ENCODE data around the gene NAV2. TPM values are rescaled to one million over a fixed set of nuclear protein-coding genes. Genes with fewer than 3 reads are reported as not detected.
"Not testable (repeated sequence)": the region's sequence is repeated elsewhere in the genome, so short reads cannot be mapped to it uniquely, and the experiment has no call there.

The NAV2 gene
- polyA plus RNA-seq, 3 donors from 2014 or later: 0.66 TPM; not detected in 2

DNA sequence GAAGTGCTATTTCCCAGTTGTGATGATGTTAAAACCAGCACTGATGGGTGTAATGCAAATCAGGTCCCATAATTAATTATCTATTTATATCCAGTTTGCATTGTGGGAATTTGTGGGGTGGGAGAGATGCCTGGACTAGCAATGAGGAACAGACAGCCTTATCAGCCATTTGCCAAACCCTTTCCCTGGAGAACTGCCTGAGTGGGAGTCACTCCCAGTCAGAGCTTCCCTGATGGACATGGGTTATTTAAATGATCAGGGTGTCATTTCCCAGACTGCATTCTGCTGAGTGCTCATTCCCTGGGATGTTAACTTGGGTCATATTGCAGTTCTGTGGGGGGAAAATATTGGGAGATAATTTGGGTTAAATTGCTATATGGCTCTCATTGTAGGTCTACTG lies 168.5 kb downstream of the NAV2 start:
- no peaks in the 10 kb centered on the region for H3K9me3 Mint-ChIP-seq
- H3K4me1 Mint-ChIP-seq: no peaks in the 10 kb centered on the region
- no peak overlapping the region for H3K4me3 Mint-ChIP-seq
- peaks cover 3 to 6% (median 3%) of the 10 kb centered on the region in 3 donors for H3K27me3 Mint-ChIP-seq (ENCODE audit: low read depth in 3 of 3)
- DNase-seq: no peak
- no peaks in the 10 kb centered on the region for H3K36me3 Mint-ChIP-seq
- H3K27ac Mint-ChIP-seq: no peak overlapping the region

GRCh38 chr11:19882356-19882755 lies 169.7 kb downstream of the NAV2 start:
- H3K36me3 Mint-ChIP-seq: no peaks in the 10 kb centered on the region
- peaks cover 0 to 6% (median 0%) of the 10 kb centered on the region in 3 donors for H3K27me3 Mint-ChIP-seq (ENCODE audit: low read depth in 3 of 3)
- no peak for DNase-seq
- H3K9me3 Mint-ChIP-seq: no peaks in the 10 kb centered on the region
- no peaks in the 10 kb centered on the region for H3K4me1 Mint-ChIP-seq
- H3K4me3 Mint-ChIP-seq: no peak overlapping the region
- H3K27ac Mint-ChIP-seq: no peak overlapping the region

DNA sequence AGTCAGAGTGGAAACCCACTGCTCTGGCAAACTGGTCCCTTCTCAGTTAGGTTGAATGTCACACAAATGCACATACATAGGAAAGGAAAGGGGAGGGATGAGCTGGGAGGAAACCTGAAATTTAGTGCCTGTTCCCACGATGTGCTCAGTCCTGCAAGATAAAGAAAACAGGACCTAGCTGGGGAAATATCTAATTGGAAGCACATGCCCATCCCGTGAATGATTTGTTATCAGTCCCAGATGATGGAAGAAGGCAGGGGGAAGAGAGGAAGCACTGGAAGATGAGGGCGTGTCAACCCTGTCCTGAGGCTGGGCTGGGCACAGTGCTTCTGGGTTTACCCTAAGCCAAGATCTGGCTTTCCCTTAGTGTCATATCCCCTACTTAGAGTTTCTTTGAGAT lies 173.9 kb downstream of the NAV2 start:
- H3K27ac Mint-ChIP-seq: no peak overlapping the region
- no peaks in the 10 kb centered on the region for H3K36me3 Mint-ChIP-seq
- no peaks in the 10 kb centered on the region for H3K4me1 Mint-ChIP-seq
- H3K9me3 Mint-ChIP-seq: no peaks in the 10 kb centered on the region
- no peak for DNase-seq
- peaks cover 0 to 3% (median 2%) of the 10 kb centered on the region in 3 donors for H3K27me3 Mint-ChIP-seq (ENCODE audit: low read depth in 3 of 3)
- no peak overlapping the region for H3K4me3 Mint-ChIP-seq

DNA sequence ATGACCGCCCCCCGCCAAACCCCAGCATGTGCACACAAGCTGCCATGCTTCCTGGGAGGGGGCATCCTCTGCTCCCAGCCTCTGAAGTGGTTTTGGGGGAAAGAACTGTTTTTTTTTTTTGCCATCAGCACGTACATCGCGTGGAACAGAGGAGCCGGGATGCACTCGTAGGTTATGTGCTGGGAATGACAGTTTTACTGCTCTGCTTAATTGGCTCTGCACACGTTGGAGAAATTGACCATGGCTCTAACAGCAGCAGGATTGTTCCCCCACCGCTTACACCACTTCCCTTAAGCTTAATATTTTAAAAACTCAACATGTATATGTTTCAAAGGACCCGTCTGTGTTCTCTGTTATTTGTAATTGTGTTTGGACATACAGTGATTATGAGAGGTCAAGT lies 175.2 kb downstream of the NAV2 start:
- H3K4me1 Mint-ChIP-seq: no peaks in the 10 kb centered on the region
- no peaks in the 10 kb centered on the region for H3K9me3 Mint-ChIP-seq
- no peak for DNase-seq
- H3K4me3 Mint-ChIP-seq: no peak overlapping the region
- peaks cover 0 to 2% (median 1%) of the 10 kb centered on the region in 3 donors for H3K27me3 Mint-ChIP-seq (ENCODE audit: low read depth in 3 of 3)
- no peaks in the 10 kb centered on the region for H3K36me3 Mint-ChIP-seq
- H3K27ac Mint-ChIP-seq: no peak overlapping the region

- H3K27me3 Mint-ChIP-seq (ENCODE audit: low read depth in 3 of 3): peaks cover 0 to 2% (median 1%) of the 10 kb centered on the region in 3 donors
- no peak for DNase-seq
- H3K9me3 Mint-ChIP-seq: no peaks in the 10 kb centered on the region
- H3K4me1 Mint-ChIP-seq: no peaks in the 10 kb centered on the region
- H3K36me3 Mint-ChIP-seq: no peaks in the 10 kb centered on the region
- no peak overlapping the region for H3K4me3 Mint-ChIP-seq
- H3K27ac Mint-ChIP-seq: no peak overlapping the region
Measured at GRCh38 chr11:19889531-19889930, 176.9 kb downstream of the NAV2 start.

DNA sequence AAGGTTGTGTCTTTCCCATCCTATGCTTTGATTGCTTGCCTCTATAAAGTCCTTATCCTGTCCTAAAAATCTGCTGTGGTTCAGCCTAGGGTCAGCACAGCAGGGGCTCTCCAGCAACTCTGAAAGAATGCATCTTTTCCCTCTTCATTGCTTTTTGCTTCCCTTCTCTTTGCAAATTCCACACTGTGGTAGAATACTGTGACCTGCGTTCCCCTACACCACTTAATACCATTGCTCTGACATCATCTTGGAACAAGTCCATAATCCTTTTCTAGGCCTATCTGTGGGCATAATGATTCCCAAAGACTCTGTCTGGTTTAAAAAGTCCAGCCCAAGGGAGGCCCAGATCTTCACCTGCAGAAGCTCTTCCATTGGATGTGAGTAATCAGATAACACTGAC lies 177.7 kb downstream of the NAV2 start:
- no peaks in the 10 kb centered on the region for H3K4me1 Mint-ChIP-seq
- H3K27me3 Mint-ChIP-seq (ENCODE audit: low read depth in 3 of 3): peaks cover 0 to 2% (median 0%) of the 10 kb centered on the region in 3 donors
- no peak overlapping the region for H3K4me3 Mint-ChIP-seq
- H3K9me3 Mint-ChIP-seq: no peaks in the 10 kb centered on the region
- no peaks in the 10 kb centered on the region for H3K36me3 Mint-ChIP-seq
- H3K27ac Mint-ChIP-seq: no peak overlapping the region
- DNase-seq: no peak

- Mint-ChIP-seq H3K4me3 (no peak overlapping the region), H3K4me1 (no peaks in the 10 kb centered on the region), H3K9me3 (no peaks in the 10 kb centered on the region), H3K27me3 (ENCODE audit: low read depth in 3 of 3) (peaks cover 0 to 2% (median 0%) of the 10 kb centered on the region in 3 donors), H3K27ac (no peak overlapping the region), H3K36me3 (no peaks in the 10 kb centered on the region)
- DNase-seq: no peak
Measured at GRCh38 chr11:19891022-19891421, 178.4 kb downstream of the NAV2 start.

- Mint-ChIP-seq H3K27me3 (ENCODE audit: low read depth in 3 of 3) (peaks cover 0 to 2% (median 0%) of the 10 kb centered on the region in 3 donors), H3K36me3 (no peaks in the 10 kb centered on the region), H3K4me1 (no peaks in the 10 kb centered on the region), H3K9me3 (no peaks in the 10 kb centered on the region), H3K4me3 (no peak overlapping the region), H3K27ac (no peak overlapping the region)
- DNase-seq: no peak
Measured at GRCh38 chr11:19892387-19892786, 179.8 kb downstream of the NAV2 start.

DNA sequence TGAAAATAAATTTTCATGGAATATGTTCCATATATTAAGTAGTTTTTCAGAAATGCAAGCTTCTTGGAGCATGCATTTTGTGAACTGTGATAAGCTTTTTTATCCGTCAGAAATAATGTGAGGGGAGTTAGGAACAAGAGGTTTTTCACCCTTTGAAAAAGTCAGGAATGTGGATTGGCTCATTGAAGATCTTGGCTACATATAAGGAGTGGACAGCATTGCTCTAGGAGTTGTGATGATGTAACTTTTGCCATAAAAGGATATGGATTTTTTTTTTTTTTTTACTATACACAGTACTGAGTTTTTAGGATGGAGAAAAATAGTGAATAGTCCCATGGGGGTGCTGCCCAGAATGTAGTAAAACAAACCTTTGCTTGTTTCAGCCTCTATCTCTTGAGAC lies 180.2 kb downstream of the NAV2 start:
- H3K9me3 Mint-ChIP-seq: no peaks in the 10 kb centered on the region
- DNase-seq: no peak

DNA sequence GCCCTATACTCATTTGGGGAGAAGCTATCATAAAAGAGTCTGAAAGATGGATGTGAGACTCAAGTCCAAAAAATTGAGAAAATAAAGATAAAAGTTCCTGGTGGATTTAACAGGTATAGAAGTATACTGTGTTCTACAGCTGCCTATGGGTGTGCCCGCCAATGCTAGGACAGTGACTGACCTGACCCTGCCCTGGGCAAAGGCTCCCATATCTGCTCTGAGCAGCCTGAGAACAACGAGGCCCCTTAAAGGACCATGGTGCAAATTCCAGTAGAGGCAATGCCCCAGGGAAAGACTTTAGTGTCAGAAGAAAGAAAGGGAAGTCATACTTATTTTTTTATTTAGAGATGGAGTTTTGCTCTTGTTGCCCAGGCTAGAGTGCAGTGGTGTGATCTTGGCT lies 181.8 kb downstream of the NAV2 start:
- no peak for DNase-seq
- H3K27ac Mint-ChIP-seq: no peak overlapping the region

More for the DNA sequence above, 180.2 kb downstream of the NAV2 start:
- H3K27me3 Mint-ChIP-seq (ENCODE audit: low read depth in 3 of 3): peaks cover 0 to 2% (median 0%) of the 10 kb centered on the region in 3 donors
- no peak overlapping the region for H3K4me3 Mint-ChIP-seq
- H3K4me1 Mint-ChIP-seq: no peaks in the 10 kb centered on the region
- H3K27ac Mint-ChIP-seq: no peak overlapping the region
- H3K36me3 Mint-ChIP-seq: no peaks in the 10 kb centered on the region

GRCh38 chr11:19895037-19895436 lies 182.4 kb downstream of the NAV2 start:
- not testable (repeated sequence) for DNase-seq; H3K36me3 Mint-ChIP-seq; H3K9me3 Mint-ChIP-seq; H3K4me1 Mint-ChIP-seq; H3K4me3 Mint-ChIP-seq; H3K27ac Mint-ChIP-seq; H3K27me3 Mint-ChIP-seq (ENCODE audit: low read depth in 3 of 3)

More for the DNA sequence above, 181.8 kb downstream of the NAV2 start:
- Mint-ChIP-seq H3K36me3 (no peaks in the 10 kb centered on the region), H3K27me3 (ENCODE audit: low read depth in 3 of 3) (peaks cover 0 to 2% (median 0%) of the 10 kb centered on the region in 3 donors), H3K4me3 (no peak overlapping the region), H3K9me3 (no peaks in the 10 kb centered on the region), H3K4me1 (no peaks in the 10 kb centered on the region)

GRCh38 chr11:19895776-19896175 lies 183.1 kb downstream of the NAV2 start:
- Mint-ChIP-seq H3K27ac (no peak overlapping the region), H3K36me3 (no peaks in the 10 kb centered on the region), H3K4me1 (no peaks in the 10 kb centered on the region), H3K27me3 (ENCODE audit: low read depth in 3 of 3) (no peaks in the 10 kb centered on the region), H3K9me3 (no peaks in the 10 kb centered on the region), H3K4me3 (no peak overlapping the region)
- DNase-seq: no peak

DNA sequence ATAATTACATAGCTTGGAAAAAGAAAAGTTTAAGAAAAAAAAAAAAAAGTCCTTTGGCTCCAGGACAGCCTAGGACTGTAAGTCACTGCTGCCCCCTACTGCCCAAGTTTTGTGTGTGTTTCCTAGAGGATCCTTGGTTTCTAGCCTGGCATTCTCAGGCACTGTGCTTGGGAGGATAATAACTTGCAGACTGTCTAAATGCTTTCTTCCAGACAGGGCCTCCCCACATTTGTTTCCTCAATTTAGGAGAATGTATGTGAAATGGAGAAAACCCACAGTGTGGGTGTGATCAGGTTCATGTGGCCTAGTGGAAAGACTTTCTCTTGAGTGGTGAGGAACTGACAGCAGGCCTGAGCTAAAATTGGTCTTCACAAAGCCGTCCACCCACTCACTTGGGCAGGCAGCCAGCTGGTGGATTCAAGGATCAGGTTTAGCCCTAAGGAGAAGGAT lies 191.0 kb downstream of the NAV2 start:
- Mint-ChIP-seq H3K9me3 (no peaks in the 10 kb centered on the region), H3K27ac (no peak overlapping the region), H3K36me3 (no peaks in the 10 kb centered on the region), H3K4me1 (no peaks in the 10 kb centered on the region), H3K4me3 (no peak overlapping the region), H3K27me3 (ENCODE audit: low read depth in 3 of 3) (no peaks in the 10 kb centered on the region)
- DNase-seq: peak; percentile 9 to 20 (median 15)

- no peaks in the 10 kb centered on the region for H3K27me3 Mint-ChIP-seq (ENCODE audit: low read depth in 3 of 3)
- no peak overlapping the region for H3K4me3 Mint-ChIP-seq
- no peak for DNase-seq
- no peaks in the 10 kb centered on the region for H3K36me3 Mint-ChIP-seq
- no peaks in the 10 kb centered on the region for H3K4me1 Mint-ChIP-seq
- H3K27ac Mint-ChIP-seq: no peak overlapping the region
- no peaks in the 10 kb centered on the region for H3K9me3 Mint-ChIP-seq
Measured at GRCh38 chr11:19905280-19905853, 192.7 kb downstream of the NAV2 start.

DNA sequence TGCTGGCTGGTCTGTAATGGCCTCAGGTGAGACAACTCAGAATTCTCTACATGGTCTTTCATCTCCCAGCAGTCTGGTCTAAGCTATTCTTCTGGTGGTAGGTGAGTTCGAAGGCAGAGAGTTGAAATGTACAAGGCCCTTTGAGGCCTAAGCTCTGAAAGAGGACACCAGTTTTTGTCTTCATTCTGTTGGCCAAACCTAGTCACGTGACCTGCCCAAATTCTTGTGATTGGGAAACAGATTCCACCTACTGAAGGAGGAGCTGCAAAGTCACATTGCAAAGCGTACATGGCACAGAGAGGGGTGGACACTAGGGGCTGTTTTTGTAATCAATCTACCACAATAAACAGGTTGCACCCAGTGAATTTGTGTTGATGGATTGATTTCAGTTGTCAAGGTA lies 193.5 kb downstream of the NAV2 start:
- Mint-ChIP-seq H3K27ac (no peak overlapping the region), H3K36me3 (no peaks in the 10 kb centered on the region), H3K4me3 (no peak overlapping the region), H3K9me3 (no peaks in the 10 kb centered on the region), H3K4me1 (no peaks in the 10 kb centered on the region), H3K27me3 (ENCODE audit: low read depth in 3 of 3) (no peaks in the 10 kb centered on the region)
- no peak for DNase-seq
